B cell (primary cell): Measurements from ENCODE around the gene KCNQ2. TPM values are rescaled to one million over a fixed set of nuclear protein-coding genes. Genes with fewer than 3 reads are reported as not detected.

Experiments
- ATAC-seq: fragments of 200-7000 bp; cut with Tn5 transposase; one replicate; pipeline ENCODE4 v1.10.0; 2021; ENCODE audit warnings: low read depth, mild to moderate bottlenecking, moderate number of reproducible peaks, moderate library complexity
- CTCF ChIA-PET: fragments of 350-600 bp; sonication (Branson Sonifier 250); formaldehyde crosslinking; loops from one replicate; lab custom pipeline; 2021; ENCODE audit warnings: antibody characterized with exemption, inconsistent platforms; lab: Charles Lee
- POLR2A ChIA-PET: fragments of 350-600 bp; sonication (Branson Sonifier 250); formaldehyde crosslinking; loops from one replicate; lab custom pipeline; 2021; ENCODE audit warnings: antibody characterized with exemption; lab: Charles Lee
- DNase-seq: peaks from one replicate; pipeline ENCODE4 v3.0.0; 2013
- H2AFZ ChIP-seq: 2 replicates; pipeline ENCODE4 v1.6.1; 2012; ENCODE audit warnings: mild to moderate bottlenecking, low read depth, low read length; ENCODE audit not compliant: insufficient read depth, poor library complexity, severe bottlenecking
- H3K27ac ChIP-seq, 2 donors: 1 replicate in 1 of 2; 2 replicates in 1 of 2; pipeline ENCODE4 v1.5.1; 2012 to 2013; ENCODE audit warnings: low read length in 2 of 2, mild to moderate bottlenecking in 2 of 2, moderate library complexity in 1 of 2
- H3K27me3 ChIP-seq, 4 experiments: fragments of 200-600 bp in 1 of 4; sonication (generic) in 1 of 4; replicated peaks in 1 of 4; 1 replicate in 2 of 4; 2 replicates in 2 of 4; pipeline versions ENCODE4 v1.6.1 to v1.7.0; 2013 to 2016; ENCODE audit warnings: low read length in 3 of 4, mild to moderate bottlenecking in 2 of 4, mixed read lengths in 1 of 4, moderate library complexity in 1 of 4; ENCODE audit not compliant: insufficient read depth in 4 of 4, control insufficient read depth in 3 of 4; ENCODE audit errors: control extremely low read depth in 1 of 4
- H3K36me3 ChIP-seq, 2 experiments: replicated peaks in 1 of 2; 1 replicate in 1 of 2; 2 replicates in 1 of 2; pipeline versions ENCODE4 v1.6.1 to v1.7.1; 2013; ENCODE audit warnings: low read length in 1 of 2; ENCODE audit not compliant: insufficient read depth in 2 of 2, control insufficient read depth in 1 of 2; ENCODE audit errors: control extremely low read depth in 1 of 2, extremely low read depth in 1 of 2
- H3K4me1 ChIP-seq, 2 donors: fragments of 200-600 bp in 1 of 2; sonication (generic) in 1 of 2; 1 replicate in 1 of 2; 2 replicates in 1 of 2; pipeline versions ENCODE4 v1.5.1 to v1.6.1; 2013 to 2017; ENCODE audit warnings: low read length in 2 of 2; ENCODE audit not compliant: control insufficient read depth in 2 of 2, insufficient read depth in 2 of 2
- H3K4me2 ChIP-seq: replicated peaks from 2 replicates; pipeline ENCODE3; 2012; ENCODE audit warnings: mild to moderate bottlenecking, low read depth, low read length; ENCODE audit not compliant: poor library complexity, severe bottlenecking
- H3K4me3 ChIP-seq, 5 experiments: fragments of 200-600 bp in 1 of 5; sonication (generic) in 1 of 5; 1 replicate in 3 of 5; 2 replicates in 2 of 5; pipeline versions ENCODE4 v1.5.1 to v1.7.0; 2011 to 2016; ENCODE audit warnings: low read length in 4 of 5, mild to moderate bottlenecking in 4 of 5, low read depth in 2 of 5, control low read depth in 1 of 5, moderate library complexity in 1 of 5; ENCODE audit not compliant: insufficient read depth in 1 of 5; ENCODE audit errors: control extremely low read depth in 1 of 5, extremely low read depth in 1 of 5
- H3K79me2 ChIP-seq: fragments of 200-600 bp; sonication (generic); one replicate; pipeline ENCODE4 v1.6.0; 2016; ENCODE audit warnings: low read length; ENCODE audit not compliant: control insufficient read depth, insufficient read depth
- H3K9ac ChIP-seq: fragments of 200-600 bp; sonication (generic); 2 replicates; pipeline ENCODE4 v1.6.1; 2017; ENCODE audit warnings: mild to moderate bottlenecking, low read length, moderate library complexity
- H3K9me3 ChIP-seq, 3 donors: one replicate each; pipeline versions ENCODE4 v1.6.1 to v1.7.1; 2013; ENCODE audit warnings: low read length in 2 of 3; ENCODE audit not compliant: control insufficient read depth in 2 of 3, insufficient read depth in 1 of 3; ENCODE audit errors: control extremely low read depth in 1 of 3
- H4K20me1 ChIP-seq: 2 replicates; pipeline ENCODE4 v1.6.0; 2012; ENCODE audit warnings: mild to moderate bottlenecking, low read length; ENCODE audit not compliant: insufficient read depth, control insufficient read depth, poor library complexity, severe bottlenecking
- H3K27ac Mint-ChIP-seq: one replicate; pipeline ENCODE4 v1.8.0; 2021; ENCODE audit warnings: mixed read lengths
- H3K27me3 Mint-ChIP-seq: one replicate; pipeline ENCODE4 v1.8.0; 2021; ENCODE audit warnings: mixed read lengths
- H3K4me1 Mint-ChIP-seq: one replicate; pipeline ENCODE4 v1.8.0; 2021; ENCODE audit warnings: mixed read lengths
- H3K4me3 Mint-ChIP-seq: one replicate; pipeline ENCODE4 v1.8.0; 2021; ENCODE audit warnings: mixed read lengths
- H3K9me3 Mint-ChIP-seq: one replicate; pipeline ENCODE4 v1.8.0; 2022; ENCODE audit warnings: mixed read lengths; ENCODE audit not compliant: insufficient read depth
- EZH2 ChIP-seq: IDR thresholded peaks from 2 replicates; pipeline ENCODE4 v1.6.1; 2012; ENCODE audit warnings: borderline replicate concordance, low read depth, mild to moderate bottlenecking, moderate library complexity, low read length; ENCODE audit not compliant: insufficient read depth, poor library complexity, severe bottlenecking
- WGBS: methylation state at CpG from one replicate; pipeline ENCODE4 v1.1.5; 2013; ENCODE audit warnings: missing lambda C conversion rate; ENCODE audit not compliant: insufficient coverage; 5-methylcytosine and 5-hydroxymethylcytosine counted together
- intact Hi-C: fragments of 100-400 bp; cut with micrococcal nuclease; formaldehyde crosslinking; loops from one replicate; pipeline ENCODE4 v1.10.0; 2022
- polyA plus RNA-seq: library from polyadenylated mRNA; depleted of rRNA; stranded (reverse); fragments of >200 nt; gene quantifications from 2 replicates; pipeline ENCODE4 v1.2.3, GENCODE V29; 2012
- total RNA-seq, 2 donors: library from RNA; stranded (reverse); fragments of 120-200 nt in 1 of 2; gene quantifications; 1 replicate in 1 of 2; 2 replicates in 1 of 2; pipeline versions ENCODE4 v1.2.3 to v1.2.4, GENCODE V29; 2013 to 2022
- TF ChIP-seq, protein P1 (sequence below): fragments of 200-600 bp; IDR thresholded peaks from one replicate; pipeline ENCODE4 v1.8.0; 2022; ENCODE audit warnings: antibody characterized with exemption, mild to moderate bottlenecking

The KCNQ2 gene
- total and polyA plus RNA-seq, 2 donors (not counting 1 experiment from before 2014, with no cell fraction given) = 0.12 TPM; not detected in 1

DNA sequence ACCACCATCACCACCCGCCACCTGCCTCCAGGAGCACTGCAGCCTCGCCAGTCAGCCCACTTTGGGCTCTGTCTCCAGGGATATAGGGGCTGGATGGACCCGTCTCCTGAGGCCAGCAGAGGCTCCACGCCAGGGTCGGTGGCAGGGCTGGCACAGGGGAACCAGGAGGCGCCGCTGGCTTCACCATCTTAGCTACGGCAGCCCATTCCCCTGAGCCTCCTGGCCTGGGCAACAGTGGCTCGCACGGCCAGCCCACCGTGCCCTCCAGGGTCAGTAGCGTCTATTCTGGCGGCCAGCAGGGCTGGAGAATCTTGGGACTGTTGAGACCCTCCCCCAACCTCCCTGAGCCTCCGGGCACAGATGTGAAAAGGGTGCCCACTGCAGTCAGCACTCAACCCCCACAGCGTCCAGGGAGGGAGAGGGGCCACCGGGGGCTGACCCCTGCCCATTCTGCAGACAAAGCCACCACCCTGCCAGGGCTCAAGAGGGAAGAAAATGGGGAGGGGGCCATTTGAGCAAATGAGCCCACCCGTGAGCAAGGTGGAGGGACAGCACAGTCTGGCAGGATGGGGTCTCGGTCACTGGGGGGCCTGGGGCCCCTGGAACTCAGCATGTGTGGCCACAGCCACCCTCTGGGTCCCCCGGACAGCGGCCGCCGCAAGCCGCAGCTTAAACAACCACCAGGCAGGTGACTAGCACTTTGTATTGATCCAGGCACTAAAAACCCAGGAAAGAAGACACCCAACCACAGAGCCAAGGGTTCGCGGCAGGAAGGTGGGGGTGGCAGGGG lies 28.7 kb downstream of the KCNQ2 start:
- intact Hi-C loops = no loop called here
- POLR2A ChIA-PET = no interaction called here
- WGBS = 89% methylated on average over 22 of the region's 25 CpGs

DNA sequence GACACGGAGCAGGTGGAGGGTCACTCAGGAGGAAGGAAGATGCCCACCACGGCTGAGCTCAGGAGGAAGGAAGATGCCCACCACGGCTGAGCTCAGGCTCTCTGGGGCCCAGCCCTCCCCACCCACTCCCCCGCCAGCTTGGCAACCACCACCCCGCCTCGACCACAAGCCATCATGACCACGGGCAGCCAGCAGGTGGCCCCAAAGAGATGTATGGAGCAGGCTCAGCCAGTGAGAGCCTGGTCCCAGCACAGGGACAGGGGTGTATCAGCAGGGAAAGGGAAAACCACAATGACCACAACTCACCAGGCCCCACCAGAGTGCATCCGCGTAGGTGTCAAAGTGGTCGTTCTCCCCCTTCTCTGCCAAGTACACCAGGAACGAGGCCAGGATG lies 30.4 kb downstream of the KCNQ2 start:
- H3K4me1 Mint-ChIP-seq = peaks cover 15% of the 10 kb centered on the region
- peak overlapping the region; percentile 53 for H3K27ac Mint-ChIP-seq
- peaks cover 10 to 27% of the 10 kb centered on the region in 2 donors for H3K4me1 ChIP-seq
- peaks cover 0 to 35% (median 1%) of the 10 kb centered on the region in 4 experiments for H3K27me3 ChIP-seq
- no peak overlapping the region for H3K4me3 ChIP-seq
- no peaks in the 10 kb centered on the region for H3K9me3 Mint-ChIP-seq
- TF ChIP-seq, protein P1, sequence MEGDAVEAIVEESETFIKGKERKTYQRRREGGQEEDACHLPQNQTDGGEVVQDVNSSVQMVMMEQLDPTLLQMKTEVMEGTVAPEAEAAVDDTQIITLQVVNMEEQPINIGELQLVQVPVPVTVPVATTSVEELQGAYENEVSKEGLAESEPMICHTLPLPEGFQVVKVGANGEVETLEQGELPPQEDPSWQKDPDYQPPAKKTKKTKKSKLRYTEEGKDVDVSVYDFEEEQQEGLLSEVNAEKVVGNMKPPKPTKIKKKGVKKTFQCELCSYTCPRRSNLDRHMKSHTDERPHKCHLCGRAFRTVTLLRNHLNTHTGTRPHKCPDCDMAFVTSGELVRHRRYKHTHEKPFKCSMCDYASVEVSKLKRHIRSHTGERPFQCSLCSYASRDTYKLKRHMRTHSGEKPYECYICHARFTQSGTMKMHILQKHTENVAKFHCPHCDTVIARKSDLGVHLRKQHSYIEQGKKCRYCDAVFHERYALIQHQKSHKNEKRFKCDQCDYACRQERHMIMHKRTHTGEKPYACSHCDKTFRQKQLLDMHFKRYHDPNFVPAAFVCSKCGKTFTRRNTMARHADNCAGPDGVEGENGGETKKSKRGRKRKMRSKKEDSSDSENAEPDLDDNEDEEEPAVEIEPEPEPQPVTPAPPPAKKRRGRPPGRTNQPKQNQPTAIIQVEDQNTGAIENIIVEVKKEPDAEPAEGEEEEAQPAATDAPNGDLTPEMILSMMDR = no peak
- TF ChIP-seq EZH2 = no peak
- no peaks in the 10 kb centered on the region for H4K20me1 ChIP-seq
- intact Hi-C loops = no loop called here
- no peak overlapping the region for H3K4me3 Mint-ChIP-seq
- peaks cover 10% of the 10 kb centered on the region for H3K27me3 Mint-ChIP-seq
- no peaks in the 10 kb centered on the region for H3K79me2 ChIP-seq
- H3K4me2 ChIP-seq = peak overlapping the region; percentile 44
- peak; percentile 65 for ATAC-seq
- no peak overlapping the region for H3K27ac ChIP-seq
- 4% methylated on average over 4 of the region's 11 CpGs for WGBS
- H3K36me3 ChIP-seq = no peaks in the 10 kb centered on the region
- ChIA-PET CTCF (interaction anchor here (0.5 to 1.3 kb wide), 2 partner anchors 9 to 595 kb away, joined by 3 to 5 read pairs; no protein-coding TSS in a partner anchor), POLR2A (no interaction called here)
- H3K9ac ChIP-seq = no peak overlapping the region
- peaks cover 0 to 14% (median 0%) of the 10 kb centered on the region in 3 donors for H3K9me3 ChIP-seq
- peak; percentile 57 for DNase-seq
- no peak overlapping the region for H2AFZ ChIP-seq

More for the DNA sequence above, 28.7 kb downstream of the KCNQ2 start:
- TF ChIP-seq, protein P1 = no peak
- no peak for TF ChIP-seq EZH2
- ATAC-seq = no peak
- Histone ChIP-seq H3K4me3 (no peak overlapping the region), H3K9ac (no peak overlapping the region), H3K36me3 (no peaks in the 10 kb centered on the region), H3K4me1 (peaks cover 10 to 27% of the 10 kb centered on the region in 2 donors), H3K27ac (no peak overlapping the region), H3K27me3 (peaks cover 0 to 39% (median 1%) of the 10 kb centered on the region in 4 experiments), H3K4me2 (no peak overlapping the region), H4K20me1 (no peaks in the 10 kb centered on the region), H2AFZ (no peak overlapping the region), H3K9me3 (peaks cover 0 to 14% (median 0%) of the 10 kb centered on the region in 3 donors), H3K79me2 (no peaks in the 10 kb centered on the region)
- no peak for DNase-seq
- CTCF ChIA-PET = no interaction called here
- H3K9me3 Mint-ChIP-seq = no peaks in the 10 kb centered on the region
- H3K4me1 Mint-ChIP-seq = peaks cover 15% of the 10 kb centered on the region
- H3K27me3 Mint-ChIP-seq = peaks cover 11% of the 10 kb centered on the region
- H3K4me3 Mint-ChIP-seq = no peak overlapping the region
- no peak overlapping the region for H3K27ac Mint-ChIP-seq
